Spleen (tissue), 11 donors: ENCODE data around the gene KCNB1. TPM values are rescaled to one million over a fixed set of nuclear protein-coding genes. Genes with fewer than 3 reads are reported as not detected.

Source experiments
- DNase-seq: peaks from one replicate; pipeline ENCODE4 v3.0.0-alpha.2; 2020
- H3K27ac ChIP-seq, 8 donors: fragments of 200-600 bp; sonication (generic) in 7 of 8; 1 replicate in 4 of 8; 2 replicates in 4 of 8; pipeline versions ENCODE4 v1.5.0 to v1.8.0; 2016 to 2021; ENCODE audit warnings: inconsistent platforms in 4 of 8, mild to moderate bottlenecking in 4 of 8, moderate library complexity in 1 of 8
- H3K27me3 ChIP-seq, 7 donors: fragments of 200-600 bp; sonication (generic) in 6 of 7; replicated peaks in 1 of 7; 1 replicate in 4 of 7; 2 replicates in 3 of 7; pipeline versions ENCODE4 v1.5.0 to v1.8.0; 2016 to 2021; ENCODE audit warnings: inconsistent platforms in 3 of 7, mild to moderate bottlenecking in 1 of 7
- H3K36me3 ChIP-seq, 6 donors: fragments of 200-600 bp; sonication (generic) in 5 of 6; 1 replicate in 4 of 6; 2 replicates in 2 of 6; pipeline versions ENCODE4 v1.5.0 to v1.8.0; 2016 to 2021; ENCODE audit warnings: inconsistent platforms in 2 of 6
- H3K4me1 ChIP-seq, 6 donors: fragments of 200-600 bp; sonication (generic) in 5 of 6; 1 replicate in 3 of 6; 2 replicates in 3 of 6; pipeline versions ENCODE4 v1.5.0 to v1.8.0; 2016 to 2021; ENCODE audit warnings: inconsistent platforms in 3 of 6
- H3K4me3 ChIP-seq, 8 donors: fragments of 200-600 bp; sonication (generic) in 7 of 8; 1 replicate in 4 of 8; 2 replicates in 4 of 8; pipeline versions ENCODE4 v1.5.0 to v1.8.0; 2016 to 2021; ENCODE audit warnings: inconsistent platforms in 4 of 8, mild to moderate bottlenecking in 4 of 8, moderate library complexity in 2 of 8
- H3K9me3 ChIP-seq, 8 donors: fragments of 200-600 bp; sonication (generic) in 7 of 8; 1 replicate in 4 of 8; 2 replicates in 4 of 8; pipeline versions ENCODE4 v1.5.0 to v1.8.0; 2016 to 2021; ENCODE audit warnings: inconsistent platforms in 4 of 8
- POLR2A ChIP-seq, 3 donors: fragments of 450-650 bp; IDR thresholded peaks; one replicate each; pipeline ENCODE4 v1.5.1; 2017; ENCODE audit warnings: antibody characterized with exemption in 3 of 3, mild to moderate bottlenecking in 1 of 3
- POLR2AphosphoS5 ChIP-seq, 3 donors: sonication (generic); formaldehyde crosslinking; IDR thresholded peaks; one replicate each; pipeline ENCODE4 v1.5.1; 2017; ENCODE audit warnings: antibody characterized with exemption in 3 of 3
- WGBS, 5 donors: extraction: QIAGEN DNeasy Blood & Tissue Kit in 3 of 5; methylation state at CpG; one replicate each; pipeline versions ENCODE4 v1.1.5 to v1.1.7; 2013 to 2018; 5-methylcytosine and 5-hydroxymethylcytosine counted together
- intact Hi-C: fragments of 100-400 bp; cut with DNase I; formaldehyde crosslinking; loops from one replicate; pipeline ENCODE4 v1.15.0; 2023; ENCODE audit warnings: low total_unique reads
- polyA plus RNA-seq, 3 donors: library from polyadenylated mRNA; stranded (reverse); fragments of 200-250 nt; gene quantifications; one replicate each; pipeline ENCODE4 v1.2.1, GENCODE V29; 2013
- total RNA-seq, 7 donors: library from RNA; depleted of rRNA in 3 of 7; stranded (reverse); fragments of >200 nt in 3 of 7; fragmentation: NEBNext Ultra II Directional in 4 of 7; extraction: Animal tissue kit (Norgen Biotek cat#: 25700) in 4 of 7; gene quantifications; one replicate each; pipeline versions ENCODE4 v1.1.0 to v1.2.1, GENCODE V29; 2016 to 2021
- TF ChIP-seq, protein P1 (sequence below), 11 experiments: fragments of 200-600 bp in 7 of 11; fragments of 450-650 bp in 4 of 11; sonication (generic) in 4 of 11; IDR thresholded peaks in 8 of 11; conservative IDR thresholded peaks in 3 of 11; 1 replicate in 7 of 11; 2 replicates in 4 of 11; pipeline versions ENCODE4 v1.4.0 to v1.8.0; 2016 to 2021; ENCODE audit warnings: antibody characterized with exemption in 11 of 11, inconsistent platforms in 4 of 11, mild to moderate bottlenecking in 1 of 11
- donor health status: healthy with polysubstance abuse.
- donor health status: DM: no; HTN: no; CAD: no; lungs with moderate emphysema.
- donor health status: DM: no; HTN: no; CAD: no.
- donor health status: Bipolar disorder and iron deficiency.
- donor health status: healthy.
- donor health status: DM: no; HTN: no; CAD: no.
- donor health status: DM: yes; HTN: yes; CAD: no.

The KCNB1 gene
- total and polyA plus RNA-seq, 10 donors, result 0.02 to 3.2 (median 0.51) TPM

DNA sequence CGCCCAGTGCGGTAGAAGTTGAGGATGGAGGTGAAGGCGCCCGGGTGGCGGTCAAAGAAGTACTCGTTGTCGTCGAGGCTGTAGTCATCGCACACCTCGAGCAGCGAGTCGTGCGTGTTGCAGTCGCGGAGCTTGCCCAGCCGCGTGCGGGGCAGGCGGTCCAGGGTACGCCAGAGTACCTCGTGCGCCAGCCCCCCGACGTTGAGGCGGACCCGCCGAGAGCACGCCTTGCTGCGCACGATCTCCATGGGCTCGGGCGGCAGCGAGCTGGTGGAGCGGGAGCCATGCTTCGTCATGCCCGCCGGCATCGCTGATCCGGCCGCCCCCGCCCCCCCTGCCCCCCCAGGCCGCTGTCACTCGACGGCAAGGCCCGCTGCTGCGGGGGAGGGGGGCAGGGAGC, 295 bp downstream of the KCNB1 start:
- 55 to 79% (median 61%) methylated on average over 36 to 46 of the region's 46 CpGs for WGBS, 5 donors
- intact Hi-C loops, result no loop called here
- Histone ChIP-seq H3K27me3 (peaks cover 0 to 94% (median 39%) of the 10 kb centered on the region in 7 donors), H3K9me3 (peaks cover 0 to 7% (median 0%) of the 10 kb centered on the region in 8 donors), H3K4me3 (peak overlapping the region in 7 of 8 donors; percentile 7 to 42 (median 13)), H3K4me1 (peaks cover 0 to 29% (median 17%) of the 10 kb centered on the region in 6 donors), H3K36me3 (no peaks in the 10 kb centered on the region), H3K27ac (no peak overlapping the region)
- no peak for DNase-seq
- TF ChIP-seq POLR2A (IDR thresholded peaks at IDR 0.05) (no peak), POLR2AphosphoS5 (IDR thresholded peaks at IDR 0.05) (no peak)
- TF ChIP-seq, protein P1, sequence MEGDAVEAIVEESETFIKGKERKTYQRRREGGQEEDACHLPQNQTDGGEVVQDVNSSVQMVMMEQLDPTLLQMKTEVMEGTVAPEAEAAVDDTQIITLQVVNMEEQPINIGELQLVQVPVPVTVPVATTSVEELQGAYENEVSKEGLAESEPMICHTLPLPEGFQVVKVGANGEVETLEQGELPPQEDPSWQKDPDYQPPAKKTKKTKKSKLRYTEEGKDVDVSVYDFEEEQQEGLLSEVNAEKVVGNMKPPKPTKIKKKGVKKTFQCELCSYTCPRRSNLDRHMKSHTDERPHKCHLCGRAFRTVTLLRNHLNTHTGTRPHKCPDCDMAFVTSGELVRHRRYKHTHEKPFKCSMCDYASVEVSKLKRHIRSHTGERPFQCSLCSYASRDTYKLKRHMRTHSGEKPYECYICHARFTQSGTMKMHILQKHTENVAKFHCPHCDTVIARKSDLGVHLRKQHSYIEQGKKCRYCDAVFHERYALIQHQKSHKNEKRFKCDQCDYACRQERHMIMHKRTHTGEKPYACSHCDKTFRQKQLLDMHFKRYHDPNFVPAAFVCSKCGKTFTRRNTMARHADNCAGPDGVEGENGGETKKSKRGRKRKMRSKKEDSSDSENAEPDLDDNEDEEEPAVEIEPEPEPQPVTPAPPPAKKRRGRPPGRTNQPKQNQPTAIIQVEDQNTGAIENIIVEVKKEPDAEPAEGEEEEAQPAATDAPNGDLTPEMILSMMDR (IDR thresholded peaks at IDR 0.05 in 8 of 11, conservative IDR thresholded peaks at IDR 0.05 in 3 of 11), result no peak

DNA sequence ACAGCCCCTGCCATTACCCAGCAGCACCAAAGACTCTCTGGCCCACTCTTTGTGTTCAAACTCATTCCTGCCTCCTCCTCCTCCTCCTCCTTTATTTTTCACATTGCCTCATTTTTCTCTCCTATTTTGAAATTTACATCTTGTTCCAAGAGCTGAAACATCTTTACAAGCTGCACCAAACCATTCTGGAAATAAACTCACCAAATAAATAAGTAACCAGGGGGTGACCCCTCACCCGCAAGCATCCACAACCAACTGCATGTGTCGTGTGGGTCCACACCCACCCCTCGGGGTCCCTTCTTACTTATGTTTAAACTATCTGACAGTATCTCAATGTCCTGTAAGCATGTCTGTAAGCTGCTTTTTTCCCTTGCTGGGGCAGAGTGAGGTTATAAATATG, 1.4 kb downstream of the KCNB1 start:
- peaks cover 0 to 7% (median 0%) of the 10 kb centered on the region in 8 donors for H3K9me3 ChIP-seq
- TF ChIP-seq, protein P1 (IDR thresholded peaks at IDR 0.05 in 8 of 11, conservative IDR thresholded peaks at IDR 0.05 in 3 of 11), result no peak
- no peak for TF ChIP-seq POLR2A (IDR thresholded peaks at IDR 0.05)
- TF ChIP-seq POLR2AphosphoS5 (IDR thresholded peaks at IDR 0.05), result no peak
- H3K36me3 ChIP-seq, result no peaks in the 10 kb centered on the region
- peaks cover 0 to 94% (median 39%) of the 10 kb centered on the region in 7 donors for H3K27me3 ChIP-seq
- H3K27ac ChIP-seq, result no peak overlapping the region
- H3K4me3 ChIP-seq, result no peak overlapping the region
- peaks cover 0 to 29% (median 17%) of the 10 kb centered on the region in 6 donors for H3K4me1 ChIP-seq
- no peak for DNase-seq
- 90 to 95% (median 92%) methylated on average over 3 of the region's 3 CpGs for WGBS, 5 donors
- intact Hi-C loops, result no loop called here

DNA sequence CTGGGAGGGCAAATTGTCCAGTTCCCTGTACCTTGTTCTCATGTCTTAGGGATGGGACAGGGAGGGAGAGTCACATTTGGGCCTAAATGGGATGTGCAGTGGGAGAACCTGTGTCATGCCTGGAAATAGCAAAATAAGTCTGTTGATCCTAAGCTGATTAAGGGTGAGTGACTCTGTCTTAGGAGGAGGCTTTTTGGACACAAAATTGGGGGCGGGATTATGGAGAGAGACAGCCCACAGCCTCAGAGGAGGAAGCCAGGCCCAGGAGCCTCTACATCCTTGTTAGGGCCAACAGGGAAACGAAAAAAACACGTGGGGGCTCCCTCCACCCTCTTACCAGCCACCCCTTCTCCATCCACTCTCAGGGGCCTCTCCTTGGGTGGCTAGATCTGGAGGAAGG, 2.2 kb downstream of the KCNB1 start:
- peak overlapping the region in 2 of 8 donors; percentile 5 to 23 for H3K27ac ChIP-seq
- intact Hi-C loops, result no loop called here
- DNase-seq, result no peak
- WGBS, 5 donors, result 49 to 79% (median 58%) methylated on average over 3 of the region's 3 CpGs
- TF ChIP-seq POLR2A (IDR thresholded peaks at IDR 0.05), result no peak
- no peak for TF ChIP-seq POLR2AphosphoS5 (IDR thresholded peaks at IDR 0.05)
- TF ChIP-seq, protein P1 (IDR thresholded peaks at IDR 0.05 in 8 of 11, conservative IDR thresholded peaks at IDR 0.05 in 3 of 11), result no peak
- no peaks in the 10 kb centered on the region for H3K36me3 ChIP-seq
- H3K27me3 ChIP-seq, result peaks cover 0 to 90% (median 31%) of the 10 kb centered on the region in 7 donors
- H3K4me1 ChIP-seq, result peaks cover 0 to 29% (median 17%) of the 10 kb centered on the region in 6 donors
- H3K9me3 ChIP-seq, result peaks cover 0 to 7% (median 0%) of the 10 kb centered on the region in 8 donors
- H3K4me3 ChIP-seq, result no peak overlapping the region

DNA sequence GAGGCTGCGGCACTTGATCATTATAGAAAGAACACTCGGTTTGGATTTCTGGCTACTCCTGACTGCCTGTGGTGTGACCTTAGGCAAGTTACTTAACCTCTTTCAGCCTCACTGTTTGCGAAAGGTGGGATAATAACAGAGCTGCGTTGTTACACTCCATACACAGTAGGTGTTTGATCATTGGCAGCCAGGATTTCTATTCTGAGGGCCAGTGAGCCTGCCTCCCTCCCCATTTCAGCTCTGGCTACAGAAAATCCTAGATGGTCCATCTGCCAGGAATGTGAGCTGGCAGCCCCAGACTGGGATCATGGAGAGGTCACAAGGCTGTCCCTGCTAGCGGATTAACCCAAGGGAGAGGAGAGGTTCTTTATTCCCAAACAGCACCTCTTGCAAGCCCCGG, 2.7 kb downstream of the KCNB1 start:
- no peaks in the 10 kb centered on the region for H3K36me3 ChIP-seq
- peaks cover 0 to 28% (median 17%) of the 10 kb centered on the region in 6 donors for H3K4me1 ChIP-seq
- TF ChIP-seq, protein P1 (IDR thresholded peaks at IDR 0.05 in 8 of 11, conservative IDR thresholded peaks at IDR 0.05 in 3 of 11), result no peak
- no peak for TF ChIP-seq POLR2A (IDR thresholded peaks at IDR 0.05)
- DNase-seq, result no peak
- H3K4me3 ChIP-seq, result no peak overlapping the region
- intact Hi-C loops, result no loop called here
- 64 to 76% (median 74%) methylated on average over 6 of the region's 6 CpGs for WGBS, 5 donors
- H3K27me3 ChIP-seq, result peaks cover 0 to 90% (median 26%) of the 10 kb centered on the region in 7 donors
- H3K27ac ChIP-seq, result peak overlapping the region in 2 of 8 donors; percentile 5 to 23
- H3K9me3 ChIP-seq, result peaks cover 0 to 7% (median 0%) of the 10 kb centered on the region in 8 donors
